Stimulated activated CD4-positive, alpha-beta T cell treated with anti-CD3 and anti-CD28 coated beads, TNF-alpha, amount 100 ng/mL, for 24 hours (primary cell): ENCODE measurements around the gene PIK3CB.
"Not testable (repeated sequence)": the region's sequence is repeated elsewhere in the genome, so short reads cannot be mapped to it uniquely, and the experiment has no call there.

Source experiments
- DNase-seq, 3 experiments: peaks; one replicate each; pipeline ENCODE4 v3.0.0-alpha.2; 2020; ENCODE audit warnings: low read depth in 3 of 3

Gene PIK3CB

GRCh38 chr3:138806376-138807080 is 28.2 kb downstream of the PIK3CB start:
- no peak for DNase-seq

- DNase-seq: no peak
Observed at GRCh38 chr3:138803006-138803653, 31.6 kb downstream of the PIK3CB start.

- not testable (repeated sequence) for DNase-seq
Observed at GRCh38 chr3:138802223-138802622, 32.5 kb downstream of the PIK3CB start.

GRCh38 chr3:138801792-138802191 is 32.9 kb downstream of the PIK3CB start:
- no peak for DNase-seq

- no peak for DNase-seq
Observed at GRCh38 chr3:138800248-138800647, 34.5 kb downstream of the PIK3CB start.

- DNase-seq: no peak
Observed at GRCh38 chr3:138799822-138800221, 34.9 kb downstream of the PIK3CB start.

- DNase-seq: no peak
Observed at GRCh38 chr3:138797508-138798038, 37.2 kb downstream of the PIK3CB start.

GRCh38 chr3:138796761-138797160 is 38.0 kb downstream of the PIK3CB start:
- no peak for DNase-seq

- no peak for DNase-seq
Observed at GRCh38 chr3:138786788-138787271, 47.9 kb downstream of the PIK3CB start.

- DNase-seq: no peak
Observed at GRCh38 chr3:138785951-138786350, 48.8 kb downstream of the PIK3CB start.

- DNase-seq: not testable (repeated sequence)
Observed at GRCh38 chr3:138785362-138785857, 49.3 kb downstream of the PIK3CB start.

- no peak for DNase-seq
Observed at GRCh38 chr3:138782755-138783154, 52.0 kb downstream of the PIK3CB start.

- peak in 1 of 3 experiments; percentile 1 for DNase-seq
Observed at GRCh38 chr3:138781012-138781470, 53.7 kb downstream of the PIK3CB start.

GRCh38 chr3:138778643-138779042 is 56.1 kb downstream of the PIK3CB start:
- no peak for DNase-seq

GRCh38 chr3:138776961-138777360 is 57.8 kb downstream of the PIK3CB start:
- DNase-seq: no peak

GRCh38 chr3:138775254-138775595 is 59.5 kb downstream of the PIK3CB start:
- no peak for DNase-seq

- peak in 2 of 3 experiments; percentile 7 to 12 for DNase-seq
Observed at GRCh38 chr3:138774529-138775253, 60.0 kb downstream of the PIK3CB start.

- no peak for DNase-seq
Observed at GRCh38 chr3:138771585-138771984, 63.1 kb downstream of the PIK3CB start.

GRCh38 chr3:138769616-138770015 is 65.1 kb downstream of the PIK3CB start:
- DNase-seq: no peak

- no peak for DNase-seq
Observed at GRCh38 chr3:138768946-138769345, 65.8 kb downstream of the PIK3CB start.

- DNase-seq: no peak
Observed at GRCh38 chr3:138768125-138768524, 66.6 kb downstream of the PIK3CB start.

- no peak for DNase-seq
Observed at GRCh38 chr3:138767498-138768104, 67.1 kb downstream of the PIK3CB start.
